HG03060 (cell line): Measurements from ENCODE around the gene DNAJC5.

Source experiments
- ATAC-seq: cut with Tn5 transposase; IDR thresholded peaks from one replicate; pipeline ENCODE4 v1.9.1; 2021; ENCODE audit warnings: low read depth, moderate number of reproducible peaks; ENCODE audit not compliant: unreplicated experiment

DNAJC5 gene

GRCh38 chr20:63976980-63977738, 82.2 kb downstream of the DNAJC5 start:
- ATAC-seq, result no peak

GRCh38 chr20:63977739-63978276, 82.9 kb downstream of the DNAJC5 start:
- ATAC-seq, result no peak

GRCh38 chr20:63978319-63979228, 83.6 kb downstream of the DNAJC5 start:
- no peak for ATAC-seq

GRCh38 chr20:63979229-63979556, 84.3 kb downstream of the DNAJC5 start:
- no peak for ATAC-seq

GRCh38 chr20:63979557-63980316, 84.8 kb downstream of the DNAJC5 start, which contains the start of gene SAMD10:
SAMD10 (minus strand) TSS chr20:63979642; CDS start chr20:63979467, 175 bp downstream.
- no peak for ATAC-seq

GRCh38 chr20:63980317-63980805, 85.4 kb downstream of the DNAJC5 start:
- ATAC-seq, result no peak

- ATAC-seq, result peak; percentile 38
These were observed 86.1 kb downstream of the DNAJC5 start, which contains the start of gene PRPF6 for GRCh38 chr20:63980806-63981728. PRPF6 (plus strand) TSS chr20:63981132; CDS start chr20:63981246, 114 bp downstream.

GRCh38 chr20:63982937-63983336, 88.0 kb downstream of the DNAJC5 start:
- ATAC-seq, result no peak
